ENCODE results near the gene TMEM183A.

GRCh38 chr1:203056012-203056411, 48.8 kb downstream of the TMEM183A start:
- no peak for TF ChIP-seq CTCF (IDR thresholded peaks at IDR 0.05 in 2 of 3, conservative IDR thresholded peaks at IDR 0.05 in 1 of 3; ENCODE audit: borderline replicate concordance in 1 of 3, insufficient read depth in 1 of 3, low read depth in 2 of 3, low read length in 2 of 3)
- TF ChIP-seq POLR2A (IDR thresholded peaks at IDR 0.05; ENCODE audit: borderline replicate concordance, extremely low read depth, insufficient read depth, insufficient read length): no peak
- no peak for TF ChIP-seq POLR2AphosphoS5 (IDR thresholded peaks at IDR 0.05; ENCODE audit: low read depth, low read length)
- no peak for TF ChIP-seq YY1 (IDR thresholded peaks at IDR 0.05; ENCODE audit: extremely low read depth, insufficient replicate concordance, low read depth, low read length)
